Chondrocyte (in vitro differentiated cells): ENCODE data around the gene ICA1. TPM values are rescaled to one million over a fixed set of nuclear protein-coding genes. Genes with fewer than 3 reads are reported as not detected.
"Not testable (repeated sequence)": the region's sequence is repeated elsewhere in the genome, so short reads cannot be mapped to it uniquely, and the experiment has no call there.

Source experiments
- DNase-seq: peaks from one replicate; pipeline ENCODE4 v3.0.0; 2021; ENCODE audit warnings: mixed read lengths, low spot score
- H3K27ac Mint-ChIP-seq: one replicate; pipeline ENCODE4 v1.8.0; 2021; ENCODE audit warnings: mild to moderate bottlenecking, moderate library complexity, mixed read lengths; ENCODE audit not compliant: unreplicated experiment
- H3K27me3 Mint-ChIP-seq: 2 replicates; pipeline ENCODE4 v1.8.0; 2021; ENCODE audit warnings: low read depth, mixed read lengths
- H3K36me3 Mint-ChIP-seq: 2 replicates; pipeline ENCODE4 v1.8.0; 2021; ENCODE audit warnings: low read depth, mixed read lengths
- H3K4me1 Mint-ChIP-seq: 2 replicates; pipeline ENCODE4 v1.8.0; 2021; ENCODE audit warnings: low read depth, mild to moderate bottlenecking, mixed read lengths
- H3K4me3 Mint-ChIP-seq: one replicate; pipeline ENCODE4 v1.8.0; 2021; ENCODE audit warnings: mild to moderate bottlenecking, moderate library complexity, mixed read lengths; ENCODE audit not compliant: unreplicated experiment
- H3K9me3 Mint-ChIP-seq: 2 replicates; pipeline ENCODE4 v1.8.0; 2021; ENCODE audit warnings: low read depth, mixed read lengths
- CTCF ChIP-seq: fragments of 200-600 bp; sonication (generic); IDR thresholded peaks from 2 replicates; pipeline ENCODE4 v1.5.0; 2021; ENCODE audit warnings: antibody characterized with exemption, mild to moderate bottlenecking, moderate library complexity
- total RNA-seq: library from RNA; stranded (reverse); gene quantifications from 3 replicates; pipeline ENCODE4 v1.2.1, GENCODE V29; 2021

The ICA1 gene
- total RNA-seq, 1 donor from 2014 or later, result 5.0 TPM

GRCh38 chr7:8112685-8113084 is 149.3 kb downstream of the ICA1 start:
- no peak for DNase-seq
- Mint-ChIP-seq H3K36me3 (no peaks in the 10 kb centered on the region), H3K9me3 (peaks cover 2% of the 10 kb centered on the region), H3K4me3 (no peak overlapping the region), H3K4me1 (peaks cover 11% of the 10 kb centered on the region), H3K27ac (no peak overlapping the region), H3K27me3 (no peaks in the 10 kb centered on the region)
- no peak for TF ChIP-seq CTCF

GRCh38 chr7:8111282-8111960 is 150.5 kb downstream of the ICA1 start:
- TF ChIP-seq CTCF, result no peak
- H3K27me3 Mint-ChIP-seq, result no peaks in the 10 kb centered on the region
- H3K4me1 Mint-ChIP-seq, result peaks cover 11% of the 10 kb centered on the region
- no peak overlapping the region for H3K27ac Mint-ChIP-seq
- no peak overlapping the region for H3K4me3 Mint-ChIP-seq
- H3K36me3 Mint-ChIP-seq, result no peaks in the 10 kb centered on the region
- DNase-seq, result no peak
- peaks cover 2% of the 10 kb centered on the region for H3K9me3 Mint-ChIP-seq

- Mint-ChIP-seq H3K27me3 (no peaks in the 10 kb centered on the region), H3K27ac (no peak overlapping the region), H3K4me1 (peaks cover 15% of the 10 kb centered on the region), H3K36me3 (no peaks in the 10 kb centered on the region), H3K9me3 (peaks cover 2% of the 10 kb centered on the region), H3K4me3 (no peak overlapping the region)
- no peak for TF ChIP-seq CTCF
- no peak for DNase-seq
Observed at GRCh38 chr7:8109196-8110022, 152.6 kb downstream of the ICA1 start.

GRCh38 chr7:8105449-8106095 is 156.4 kb downstream of the ICA1 start:
- Mint-ChIP-seq H3K4me1 (peaks cover 15% of the 10 kb centered on the region), H3K27me3 (no peaks in the 10 kb centered on the region), H3K4me3 (no peak overlapping the region), H3K9me3 (peaks cover 12% of the 10 kb centered on the region), H3K36me3 (peaks cover 2% of the 10 kb centered on the region), H3K27ac (no peak overlapping the region)
- TF ChIP-seq CTCF, result no peak
- DNase-seq, result no peak

- no peaks in the 10 kb centered on the region for H3K27me3 Mint-ChIP-seq
- peaks cover 5% of the 10 kb centered on the region for H3K36me3 Mint-ChIP-seq
- peaks cover 25% of the 10 kb centered on the region for H3K9me3 Mint-ChIP-seq
- H3K27ac Mint-ChIP-seq, result no peak overlapping the region
- TF ChIP-seq CTCF, result no peak
- H3K4me3 Mint-ChIP-seq, result no peak overlapping the region
- H3K4me1 Mint-ChIP-seq, result peaks cover 3% of the 10 kb centered on the region
- DNase-seq, result no peak
Observed at GRCh38 chr7:8103282-8103681, 158.7 kb downstream of the ICA1 start.

- peaks cover 11% of the 10 kb centered on the region for H3K36me3 Mint-ChIP-seq
- H3K4me3 Mint-ChIP-seq, DNase-seq, H3K27ac Mint-ChIP-seq, H3K4me1 Mint-ChIP-seq, H3K27me3 Mint-ChIP-seq: not testable (repeated sequence)
- peaks cover 35% of the 10 kb centered on the region for H3K9me3 Mint-ChIP-seq
Observed at GRCh38 chr7:8101292-8101691, 160.7 kb downstream of the ICA1 start.
